ENCODE results near the gene HS3ST4. TPM values are rescaled to one million over a fixed set of nuclear protein-coding genes. Genes with fewer than 3 reads are reported as not detected.

HS3ST4 gene
- total RNA-seq, 1 donor, result not detected

DNA sequence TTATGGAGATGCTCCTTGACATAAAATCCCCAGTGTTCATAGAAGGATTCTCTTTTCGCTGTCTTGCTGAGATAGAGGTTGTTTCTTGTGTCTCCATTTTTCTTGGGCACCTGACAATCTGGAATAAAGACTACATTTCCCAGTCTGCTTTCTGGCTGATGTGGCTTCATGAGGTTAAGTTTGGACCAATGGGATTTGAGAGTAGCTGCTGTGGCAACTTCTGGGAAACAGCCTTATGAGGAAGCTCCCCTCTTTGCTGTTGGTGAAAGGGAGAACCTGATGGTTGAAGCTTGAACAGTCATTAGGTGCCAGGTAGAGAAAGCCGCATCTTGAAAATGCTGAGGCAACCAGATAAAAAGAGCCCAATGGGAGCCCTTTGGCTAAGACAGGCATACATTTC lies 24.4 kb downstream of the HS3ST4 start:
- Histone ChIP-seq H3K4me3 (ENCODE audit: insufficient read depth, low read length) (no peak overlapping the region), H3K27me3 (ENCODE audit: insufficient read depth, low read length) (no peaks in the 10 kb centered on the region), H3K36me3 (ENCODE audit: insufficient read depth, low read length) (no peaks in the 10 kb centered on the region), H3K4me2 (ENCODE audit: insufficient read depth, low read length) (no peak overlapping the region), H2AFZ (ENCODE audit: low read length) (no peak overlapping the region), H3K4me1 (ENCODE audit: insufficient read depth, low read length) (no peaks in the 10 kb centered on the region), H3K9me3 (ENCODE audit: low read depth, low read length) (no peaks in the 10 kb centered on the region), H3K27ac (ENCODE audit: low read depth, low read length) (no peak overlapping the region), H4K20me1 (ENCODE audit: insufficient read depth, low read length) (no peaks in the 10 kb centered on the region), H3K79me2 (ENCODE audit: insufficient read depth, low read length) (no peaks in the 10 kb centered on the region)
- TF ChIP-seq, protein P1, sequence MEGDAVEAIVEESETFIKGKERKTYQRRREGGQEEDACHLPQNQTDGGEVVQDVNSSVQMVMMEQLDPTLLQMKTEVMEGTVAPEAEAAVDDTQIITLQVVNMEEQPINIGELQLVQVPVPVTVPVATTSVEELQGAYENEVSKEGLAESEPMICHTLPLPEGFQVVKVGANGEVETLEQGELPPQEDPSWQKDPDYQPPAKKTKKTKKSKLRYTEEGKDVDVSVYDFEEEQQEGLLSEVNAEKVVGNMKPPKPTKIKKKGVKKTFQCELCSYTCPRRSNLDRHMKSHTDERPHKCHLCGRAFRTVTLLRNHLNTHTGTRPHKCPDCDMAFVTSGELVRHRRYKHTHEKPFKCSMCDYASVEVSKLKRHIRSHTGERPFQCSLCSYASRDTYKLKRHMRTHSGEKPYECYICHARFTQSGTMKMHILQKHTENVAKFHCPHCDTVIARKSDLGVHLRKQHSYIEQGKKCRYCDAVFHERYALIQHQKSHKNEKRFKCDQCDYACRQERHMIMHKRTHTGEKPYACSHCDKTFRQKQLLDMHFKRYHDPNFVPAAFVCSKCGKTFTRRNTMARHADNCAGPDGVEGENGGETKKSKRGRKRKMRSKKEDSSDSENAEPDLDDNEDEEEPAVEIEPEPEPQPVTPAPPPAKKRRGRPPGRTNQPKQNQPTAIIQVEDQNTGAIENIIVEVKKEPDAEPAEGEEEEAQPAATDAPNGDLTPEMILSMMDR (IDR thresholded peaks at IDR 0.05; ENCODE audit: extremely low read depth, low read depth, low read length), result no peak
- DNase-seq (ENCODE audit: insufficient read length, low spot score, missing footprints), result no peak

DNA sequence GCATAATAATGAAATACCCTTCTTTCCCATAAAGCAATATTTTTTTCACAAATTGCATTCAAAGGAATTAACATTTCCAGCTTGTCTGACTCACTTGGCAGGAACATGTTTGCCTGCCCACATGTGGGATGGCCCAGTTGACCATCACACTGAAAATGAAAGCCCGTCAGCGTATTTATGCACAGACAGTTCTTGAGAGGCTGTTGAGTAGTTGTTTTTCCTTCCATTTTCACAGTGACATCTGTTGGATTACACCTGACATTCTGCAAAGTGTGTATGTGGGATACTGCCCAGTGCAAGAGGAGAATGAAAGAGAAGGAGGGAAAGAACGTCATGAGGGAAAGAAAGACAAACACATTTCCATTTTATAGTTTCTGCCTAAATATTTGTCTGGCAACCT lies 29.7 kb downstream of the HS3ST4 start:
- no peak for DNase-seq (ENCODE audit: insufficient read length, low spot score, missing footprints)
- Histone ChIP-seq H3K4me1 (ENCODE audit: insufficient read depth, low read length) (no peaks in the 10 kb centered on the region), H3K36me3 (ENCODE audit: insufficient read depth, low read length) (no peaks in the 10 kb centered on the region), H3K27me3 (ENCODE audit: insufficient read depth, low read length) (no peaks in the 10 kb centered on the region), H3K4me3 (ENCODE audit: insufficient read depth, low read length) (no peak overlapping the region), H2AFZ (ENCODE audit: low read length) (no peak overlapping the region), H4K20me1 (ENCODE audit: insufficient read depth, low read length) (no peaks in the 10 kb centered on the region), H3K9me3 (ENCODE audit: low read depth, low read length) (no peaks in the 10 kb centered on the region), H3K27ac (ENCODE audit: low read depth, low read length) (no peak overlapping the region), H3K4me2 (ENCODE audit: insufficient read depth, low read length) (no peak overlapping the region), H3K79me2 (ENCODE audit: insufficient read depth, low read length) (no peaks in the 10 kb centered on the region)
- TF ChIP-seq, protein P1 (IDR thresholded peaks at IDR 0.05; ENCODE audit: extremely low read depth, low read depth, low read length), result no peak

DNA sequence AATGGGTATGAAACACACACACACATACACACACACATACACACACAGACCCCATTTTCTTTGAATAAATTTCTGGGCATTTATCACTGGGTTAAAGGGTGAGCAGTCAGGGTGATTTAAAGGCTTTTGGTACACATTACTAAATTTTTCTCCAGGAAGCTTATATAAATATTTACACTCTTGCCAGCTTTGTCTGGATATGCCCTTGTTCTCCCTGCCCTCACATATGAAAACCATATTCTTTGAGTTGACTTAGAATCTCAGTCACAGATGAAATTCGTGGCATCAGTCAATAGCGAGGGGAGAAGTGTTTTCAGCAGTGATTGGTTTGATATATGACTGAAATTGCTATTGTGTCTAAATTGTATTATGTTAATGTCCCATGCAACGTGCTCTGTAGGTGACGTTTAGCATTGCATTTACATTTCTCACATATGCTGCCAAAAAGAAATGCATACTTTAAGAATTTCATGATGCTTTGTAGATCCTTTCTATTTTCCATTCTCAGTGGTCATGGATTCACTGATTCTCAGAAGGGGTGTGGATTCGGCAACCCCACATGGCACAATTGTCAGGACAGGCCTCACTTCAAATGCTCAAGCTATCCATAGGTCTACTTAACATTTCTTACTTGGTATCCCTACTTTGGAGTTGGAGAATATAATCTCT lies 34.8 kb downstream of the HS3ST4 start:
- H3K27ac ChIP-seq (ENCODE audit: low read depth, low read length), result no peak overlapping the region
- H3K4me2 ChIP-seq (ENCODE audit: insufficient read depth, low read length), result no peak overlapping the region
- no peaks in the 10 kb centered on the region for H3K27me3 ChIP-seq (ENCODE audit: insufficient read depth, low read length)
- no peak for DNase-seq (ENCODE audit: insufficient read length, low spot score, missing footprints)
- H3K36me3 ChIP-seq (ENCODE audit: insufficient read depth, low read length), result no peaks in the 10 kb centered on the region
- TF ChIP-seq, protein P1 (IDR thresholded peaks at IDR 0.05; ENCODE audit: extremely low read depth, low read depth, low read length), result no peak
- no peak overlapping the region for H3K4me3 ChIP-seq (ENCODE audit: insufficient read depth, low read length)
- H4K20me1 ChIP-seq (ENCODE audit: insufficient read depth, low read length), result no peaks in the 10 kb centered on the region
- H3K9me3 ChIP-seq (ENCODE audit: low read depth, low read length), result no peaks in the 10 kb centered on the region
- H3K79me2 ChIP-seq (ENCODE audit: insufficient read depth, low read length), result no peaks in the 10 kb centered on the region
- H3K4me1 ChIP-seq (ENCODE audit: insufficient read depth, low read length), result no peaks in the 10 kb centered on the region
- H2AFZ ChIP-seq (ENCODE audit: low read length), result no peak overlapping the region

DNA sequence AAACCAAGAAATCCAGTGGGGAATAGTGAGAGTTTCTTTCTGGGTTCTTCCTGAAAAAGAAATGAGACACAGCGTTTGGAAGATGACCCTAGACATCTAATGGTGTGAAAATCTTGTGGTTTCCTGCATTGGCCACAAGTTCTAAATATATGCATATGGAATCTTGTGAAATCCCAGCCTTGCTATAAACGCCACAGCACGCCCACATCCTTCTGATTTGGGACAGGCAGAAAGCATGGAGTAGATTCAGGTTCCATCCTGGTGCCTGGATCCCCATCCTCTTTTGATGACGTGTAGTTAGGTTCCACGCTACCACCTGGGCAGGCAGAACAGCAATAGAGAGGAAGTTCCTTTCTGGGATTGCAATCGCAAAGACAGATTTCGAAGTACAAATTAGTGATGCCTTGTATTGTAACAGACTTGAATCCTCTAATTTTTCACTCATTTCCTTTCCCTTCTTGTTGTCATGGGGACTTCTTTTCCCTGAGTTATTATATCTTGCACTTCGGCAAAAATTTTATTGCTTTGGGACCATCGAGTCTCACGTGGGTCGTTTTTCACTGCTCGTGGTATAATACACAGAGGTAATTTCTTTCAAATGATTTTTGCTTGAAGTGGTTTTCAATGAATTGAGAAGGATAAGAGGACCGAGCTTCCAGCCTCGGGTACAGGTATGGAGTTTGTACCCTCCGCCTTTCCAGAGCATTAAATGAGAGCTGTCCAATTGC lies 37.6 kb downstream of the HS3ST4 start:
- Histone ChIP-seq H3K27me3 (ENCODE audit: insufficient read depth, low read length) (no peaks in the 10 kb centered on the region), H3K4me2 (ENCODE audit: insufficient read depth, low read length) (no peak overlapping the region), H3K79me2 (ENCODE audit: insufficient read depth, low read length) (no peaks in the 10 kb centered on the region), H3K27ac (ENCODE audit: low read depth, low read length) (no peak overlapping the region), H3K36me3 (ENCODE audit: insufficient read depth, low read length) (no peaks in the 10 kb centered on the region), H4K20me1 (ENCODE audit: insufficient read depth, low read length) (no peaks in the 10 kb centered on the region), H3K4me3 (ENCODE audit: insufficient read depth, low read length) (no peak overlapping the region), H2AFZ (ENCODE audit: low read length) (no peak overlapping the region), H3K9me3 (ENCODE audit: low read depth, low read length) (no peaks in the 10 kb centered on the region), H3K4me1 (ENCODE audit: insufficient read depth, low read length) (no peaks in the 10 kb centered on the region)
- DNase-seq (ENCODE audit: insufficient read length, low spot score, missing footprints), result no peak
- TF ChIP-seq, protein P1 (IDR thresholded peaks at IDR 0.05; ENCODE audit: extremely low read depth, low read depth, low read length), result no peak

Data from osteoblast (primary cell).